ENCODE data around the gene SEMA3G.

The SEMA3G gene

GRCh38 chr3:52388348-52388821 is 56.5 kb downstream of the SEMA3G start:
- Histone ChIP-seq H3K9me3 (ENCODE audit: control insufficient read depth, insufficient read depth, low read depth, low read length) (no peaks in the 10 kb centered on the region), H3K27ac (ENCODE audit: low read depth, low read length) (no peak overlapping the region), H3K9ac (ENCODE audit: low read length) (no peak overlapping the region), H3K4me3 (ENCODE audit: low read depth, low read length) (no peak overlapping the region), H3K27me3 (ENCODE audit: control insufficient read depth, insufficient read depth, low read length) (peaks cover 7% of the 10 kb centered on the region; the same call in 1 of the 2 replicates), H3K36me3 (ENCODE audit: control insufficient read depth, insufficient read depth, low read length) (no peaks in the 10 kb centered on the region), H3K4me1 (ENCODE audit: control insufficient read depth, insufficient read depth, low read length) (peaks cover 4% of the 10 kb centered on the region)

- no peaks in the 10 kb centered on the region for H3K36me3 ChIP-seq (ENCODE audit: control insufficient read depth, insufficient read depth, low read length)
- H3K4me1 ChIP-seq (ENCODE audit: control insufficient read depth, insufficient read depth, low read length): peaks cover 4% of the 10 kb centered on the region
- H3K27me3 ChIP-seq (ENCODE audit: control insufficient read depth, insufficient read depth, low read length): peaks cover 7% of the 10 kb centered on the region; the same call in 1 of the 2 replicates
- H3K9me3 ChIP-seq (ENCODE audit: control insufficient read depth, insufficient read depth, low read depth, low read length): no peaks in the 10 kb centered on the region
- no peak overlapping the region for H3K27ac ChIP-seq (ENCODE audit: low read depth, low read length)
- H3K4me3 ChIP-seq (ENCODE audit: low read depth, low read length): no peak overlapping the region
- H3K9ac ChIP-seq (ENCODE audit: low read length): no peak overlapping the region
Measured at GRCh38 chr3:52387481-52387880, 57.4 kb downstream of the SEMA3G start.

GRCh38 chr3:52385157-52385556 is 59.7 kb downstream of the SEMA3G start:
- H3K4me3 ChIP-seq (ENCODE audit: low read depth, low read length): no peak overlapping the region
- H3K27me3 ChIP-seq (ENCODE audit: control insufficient read depth, insufficient read depth, low read length): 0 out of 2 replicates have a peak, but pooled peaks cover 3% of the 10 kb centered on the region
- peaks cover 4% of the 10 kb centered on the region for H3K4me1 ChIP-seq (ENCODE audit: control insufficient read depth, insufficient read depth, low read length)
- H3K36me3 ChIP-seq (ENCODE audit: control insufficient read depth, insufficient read depth, low read length): no peaks in the 10 kb centered on the region
- H3K27ac ChIP-seq (ENCODE audit: low read depth, low read length): no peak overlapping the region
- H3K9ac ChIP-seq (ENCODE audit: low read length): no peak overlapping the region
- no peaks in the 10 kb centered on the region for H3K9me3 ChIP-seq (ENCODE audit: control insufficient read depth, insufficient read depth, low read depth, low read length)

- Histone ChIP-seq H3K9me3 (ENCODE audit: control insufficient read depth, insufficient read depth, low read depth, low read length) (no peaks in the 10 kb centered on the region), H3K4me1 (ENCODE audit: control insufficient read depth, insufficient read depth, low read length) (peaks cover 4% of the 10 kb centered on the region), H3K4me3 (ENCODE audit: low read depth, low read length) (no peak overlapping the region), H3K36me3 (ENCODE audit: control insufficient read depth, insufficient read depth, low read length) (no peaks in the 10 kb centered on the region), H3K27me3 (ENCODE audit: control insufficient read depth, insufficient read depth, low read length) (0 out of 2 replicates have a peak, but pooled peaks cover 3% of the 10 kb centered on the region), H3K27ac (ENCODE audit: low read depth, low read length) (no peak overlapping the region), H3K9ac (ENCODE audit: low read length) (no peak overlapping the region)
Measured at GRCh38 chr3:52384019-52384761, 60.7 kb downstream of the SEMA3G start.

- no peak overlapping the region for H3K4me3 ChIP-seq (ENCODE audit: low read depth, low read length)
- no peak overlapping the region for H3K27ac ChIP-seq (ENCODE audit: low read depth, low read length)
- H3K9ac ChIP-seq (ENCODE audit: low read length): no peak overlapping the region
- no peaks in the 10 kb centered on the region for H3K36me3 ChIP-seq (ENCODE audit: control insufficient read depth, insufficient read depth, low read length)
- H3K27me3 ChIP-seq (ENCODE audit: control insufficient read depth, insufficient read depth, low read length): 0 out of 2 replicates have a peak, but pooled peaks cover 3% of the 10 kb centered on the region
- H3K4me1 ChIP-seq (ENCODE audit: control insufficient read depth, insufficient read depth, low read length): peaks cover 4% of the 10 kb centered on the region
- H3K9me3 ChIP-seq (ENCODE audit: control insufficient read depth, insufficient read depth, low read depth, low read length): no peaks in the 10 kb centered on the region
Measured at GRCh38 chr3:52383446-52383845, 61.5 kb downstream of the SEMA3G start.
